ENCODE measurements around the gene TRIM58.

The TRIM58 gene, protein sequence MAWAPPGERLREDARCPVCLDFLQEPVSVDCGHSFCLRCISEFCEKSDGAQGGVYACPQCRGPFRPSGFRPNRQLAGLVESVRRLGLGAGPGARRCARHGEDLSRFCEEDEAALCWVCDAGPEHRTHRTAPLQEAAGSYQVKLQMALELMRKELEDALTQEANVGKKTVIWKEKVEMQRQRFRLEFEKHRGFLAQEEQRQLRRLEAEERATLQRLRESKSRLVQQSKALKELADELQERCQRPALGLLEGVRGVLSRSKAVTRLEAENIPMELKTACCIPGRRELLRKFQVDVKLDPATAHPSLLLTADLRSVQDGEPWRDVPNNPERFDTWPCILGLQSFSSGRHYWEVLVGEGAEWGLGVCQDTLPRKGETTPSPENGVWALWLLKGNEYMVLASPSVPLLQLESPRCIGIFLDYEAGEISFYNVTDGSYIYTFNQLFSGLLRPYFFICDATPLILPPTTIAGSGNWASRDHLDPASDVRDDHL

DNA sequence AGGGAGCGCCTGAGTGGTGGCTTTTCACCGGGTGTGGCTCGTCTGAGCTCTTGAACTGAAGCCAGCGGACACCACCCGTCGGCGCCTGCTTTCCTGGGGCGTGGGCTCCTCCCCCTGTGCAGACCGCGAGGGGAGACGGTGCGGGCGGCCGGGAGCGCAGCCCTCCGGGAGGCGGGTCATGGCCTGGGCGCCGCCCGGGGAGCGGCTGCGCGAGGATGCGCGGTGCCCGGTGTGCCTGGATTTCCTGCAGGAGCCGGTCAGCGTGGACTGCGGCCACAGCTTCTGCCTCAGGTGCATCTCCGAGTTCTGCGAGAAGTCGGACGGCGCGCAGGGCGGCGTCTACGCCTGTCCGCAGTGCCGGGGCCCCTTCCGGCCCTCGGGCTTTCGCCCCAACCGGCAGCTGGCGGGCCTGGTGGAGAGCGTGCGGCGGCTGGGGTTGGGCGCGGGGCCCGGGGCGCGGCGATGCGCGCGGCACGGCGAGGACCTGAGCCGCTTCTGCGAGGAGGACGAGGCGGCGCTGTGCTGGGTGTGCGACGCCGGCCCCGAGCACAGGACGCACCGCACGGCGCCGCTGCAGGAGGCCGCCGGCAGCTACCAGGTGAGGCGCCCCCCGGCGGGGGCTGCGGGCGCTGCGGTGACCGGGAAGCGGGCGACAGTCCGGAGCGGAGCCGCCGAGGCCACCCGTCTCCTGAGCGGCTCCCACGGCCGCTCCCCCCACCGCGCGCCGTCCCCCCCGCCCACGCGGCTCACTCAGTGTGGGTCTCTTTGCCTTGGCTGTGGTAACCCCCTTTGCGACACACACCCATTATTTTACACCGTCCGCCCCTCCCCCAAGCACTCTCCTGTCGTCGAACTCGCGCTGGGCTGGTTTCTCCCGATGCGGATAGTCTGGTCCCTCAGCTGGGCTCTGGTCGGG, at the start of gene TRIM58:
Gene TRIM58 (plus strand): TSS at position 119 of the 916 bp plus-strand sequence. CDS start 60 bp downstream, at position 179.
- no peak for DNase-seq (ENCODE audit: low read depth, low spot score)

DNA sequence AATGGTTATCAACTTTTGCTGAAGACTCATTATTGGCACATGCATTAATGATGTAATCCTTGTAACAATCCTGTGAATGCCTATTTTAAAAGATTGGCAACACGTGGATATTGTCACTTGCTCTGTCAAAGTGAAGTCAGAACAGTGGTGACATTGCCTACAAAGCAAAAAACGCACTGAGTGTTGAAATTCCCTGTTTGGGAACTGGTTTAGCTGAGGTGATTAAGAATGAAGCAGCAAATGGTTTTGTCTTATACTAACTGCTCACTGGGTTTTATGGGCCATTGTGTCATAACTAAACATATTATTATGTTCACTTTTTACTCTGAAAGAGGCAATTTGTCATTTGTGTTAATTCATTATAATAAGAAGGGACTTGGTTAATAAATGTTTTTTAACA, 44.4 kb upstream of the TRIM58 start:
- no peak for DNase-seq (ENCODE audit: low read depth, low spot score)

DNA sequence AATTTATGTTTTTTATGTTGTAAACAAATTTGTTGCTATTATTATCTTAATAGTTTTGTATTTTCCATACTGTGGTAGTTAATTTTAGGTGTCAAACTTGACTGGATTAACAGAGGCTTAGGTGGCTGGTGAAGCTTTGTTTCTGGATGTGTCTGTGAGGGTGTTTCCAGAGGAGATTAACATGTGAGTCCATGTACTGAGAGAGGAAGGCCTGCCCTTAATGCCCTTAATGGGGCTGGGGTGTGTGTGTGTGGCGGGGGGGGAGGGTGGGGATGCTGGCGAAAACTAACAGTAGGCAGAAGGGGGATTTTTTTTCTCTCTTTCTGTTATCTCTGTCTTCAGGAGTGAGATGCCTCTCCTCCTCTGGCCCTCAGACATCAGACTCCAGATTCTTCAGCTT, 34.9 kb upstream of the TRIM58 start:
- DNase-seq (ENCODE audit: low read depth, low spot score) = no peak

DNA sequence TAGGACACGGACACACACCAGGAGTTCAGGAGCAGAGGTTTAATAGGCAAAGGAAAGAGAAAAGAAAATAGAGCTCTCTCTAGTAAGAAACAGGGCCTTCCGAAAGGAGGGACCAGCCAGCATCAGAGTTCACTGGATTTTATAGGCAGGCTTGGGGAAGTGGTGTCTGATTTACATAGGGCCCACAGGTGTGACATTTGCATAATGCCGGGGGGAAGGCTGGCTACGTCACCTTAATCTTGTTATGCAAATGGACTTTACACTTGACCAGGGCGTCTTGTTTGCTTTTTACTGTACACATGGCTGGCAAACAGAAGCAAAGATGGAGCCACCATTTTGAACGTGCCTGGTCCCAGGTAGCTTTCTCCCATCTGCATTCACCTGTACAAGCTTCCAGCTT, 33.0 kb upstream of the TRIM58 start, which contains the start of gene OR14A16:
Gene OR14A16 (minus strand): TSS at position 97 of the 400 bp plus-strand sequence. CDS start 8,390 bp downstream, outside the sequence.
- peak; percentile 15 for DNase-seq (ENCODE audit: low read depth, low spot score)

DNA sequence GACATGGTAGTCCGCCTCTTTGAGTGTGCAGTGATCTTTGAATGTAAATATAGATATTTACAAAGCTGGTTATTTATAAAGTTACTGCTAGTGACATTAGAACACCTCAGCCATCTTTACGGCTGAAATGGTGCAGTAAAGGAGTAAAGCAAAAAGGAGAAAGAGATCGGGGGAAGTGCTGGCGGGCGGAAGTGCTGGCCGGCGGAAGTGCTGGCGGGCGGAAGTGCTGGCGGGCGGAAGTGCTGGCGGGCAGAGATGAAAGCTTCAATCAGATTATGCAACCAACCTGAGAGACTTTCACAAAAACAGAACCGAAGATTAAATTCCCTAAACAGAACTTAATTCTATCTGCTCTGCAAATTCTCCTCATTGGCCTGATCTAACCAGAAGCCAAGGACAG, 31.6 kb upstream of the TRIM58 start:
- DNase-seq (ENCODE audit: low read depth, low spot score) = no peak

DNA sequence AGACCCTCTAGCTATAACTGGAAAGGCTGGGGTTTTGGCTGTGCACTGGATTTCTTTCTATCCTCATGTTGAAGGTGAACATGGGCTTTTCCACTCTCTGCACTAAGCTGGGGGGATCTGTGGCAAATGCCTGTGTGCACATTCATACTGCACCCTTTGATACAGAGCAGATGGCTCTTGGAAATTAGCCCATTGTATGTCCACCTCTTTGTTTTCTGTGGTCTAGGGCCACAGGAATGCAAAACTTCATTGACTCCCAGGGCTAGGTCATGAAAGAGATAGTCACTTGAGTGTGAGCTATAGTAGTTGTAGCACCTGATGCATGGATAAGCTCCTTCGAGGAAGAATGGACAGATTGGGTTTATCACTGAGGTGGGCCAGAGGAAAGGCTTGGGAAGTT, 27.3 kb upstream of the TRIM58 start:
- no peak for DNase-seq (ENCODE audit: low read depth, low spot score)

DNA sequence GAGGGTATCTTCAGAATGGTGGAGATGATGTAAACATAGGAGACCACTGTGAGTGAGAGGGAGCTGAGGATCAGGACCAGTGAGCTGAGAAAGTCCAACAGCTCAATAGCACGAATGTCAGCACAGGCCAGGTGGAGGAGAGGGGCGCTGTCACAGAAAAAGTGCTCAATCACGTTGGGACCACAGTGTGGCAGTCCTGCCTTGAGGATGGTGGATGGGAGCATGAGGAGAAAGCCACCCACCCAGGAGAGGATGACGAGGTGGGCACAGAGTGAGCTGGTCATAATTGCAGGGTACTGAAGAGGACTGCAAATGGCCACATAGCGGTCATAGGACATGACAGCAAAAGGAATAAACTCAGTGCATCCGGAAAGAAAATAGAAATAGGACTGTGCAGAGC, 23.4 kb upstream of the TRIM58 start:
- no peak for DNase-seq (ENCODE audit: low read depth, low spot score)

DNA sequence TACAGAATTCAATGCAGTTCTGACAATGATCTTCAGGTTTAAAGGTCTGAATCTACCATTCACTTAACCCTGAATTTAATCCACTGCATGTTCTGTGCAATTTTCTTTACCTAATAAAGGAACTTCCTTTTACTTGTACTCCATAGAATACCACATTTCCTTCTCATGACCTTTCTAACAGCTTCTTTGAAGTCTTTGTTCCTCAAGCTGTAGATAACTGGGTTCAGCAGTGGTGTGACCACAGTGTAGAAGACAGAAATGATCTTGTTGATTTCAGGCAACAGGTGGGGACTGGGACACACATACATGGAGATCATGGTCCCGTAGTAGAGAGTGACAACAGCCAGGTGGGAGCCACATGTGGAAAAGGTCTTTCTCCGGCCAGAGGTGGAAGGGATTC, 16.2 kb upstream of the TRIM58 start:
- DNase-seq (ENCODE audit: low read depth, low spot score) = no peak

DNA sequence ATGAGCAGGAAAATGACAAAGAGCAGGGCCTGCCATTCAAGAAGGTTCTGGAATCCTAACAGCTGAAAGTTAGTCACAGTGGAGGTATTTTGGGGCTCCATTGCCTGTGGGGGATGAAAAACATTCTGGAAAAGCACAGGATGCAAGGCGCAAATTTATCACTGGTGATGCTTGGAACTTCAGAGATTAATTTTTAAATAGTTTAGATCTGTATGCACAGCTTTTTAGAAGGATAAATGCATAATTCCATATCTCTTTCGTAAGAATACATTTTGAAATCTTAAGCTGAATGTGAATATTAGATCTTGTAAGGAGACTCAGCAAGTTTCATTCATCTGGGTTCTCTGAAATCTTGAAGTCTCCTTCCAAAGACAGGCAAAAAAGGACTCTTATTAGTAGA, 15.2 kb upstream of the TRIM58 start, which contains the start of gene OR11L1:
Gene OR11L1 (minus strand): TSS at position 101 of the 400 bp plus-strand sequence. CDS start 0 bp downstream, at position 101.
- no peak for DNase-seq (ENCODE audit: low read depth, low spot score)

DNA sequence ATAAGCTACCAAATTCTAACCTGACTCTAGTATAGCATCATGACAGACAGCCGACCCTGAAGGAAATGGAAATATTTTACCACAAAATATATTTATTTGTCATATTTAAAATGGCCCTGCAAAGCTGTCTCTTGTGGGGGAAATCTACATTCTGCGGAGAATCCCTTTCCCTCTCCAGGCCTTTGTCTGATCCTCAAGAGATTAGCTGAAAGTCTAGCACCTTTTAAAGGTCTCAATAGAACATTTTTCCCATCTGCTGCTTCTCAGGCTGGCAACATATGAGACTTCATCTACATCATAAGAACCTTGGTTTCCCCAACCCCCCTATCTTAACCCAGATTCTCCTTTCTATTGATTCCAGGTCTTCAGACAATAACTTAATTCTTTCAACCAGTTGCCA, 13.6 kb upstream of the TRIM58 start:
- DNase-seq (ENCODE audit: low read depth, low spot score) = no peak

DNA sequence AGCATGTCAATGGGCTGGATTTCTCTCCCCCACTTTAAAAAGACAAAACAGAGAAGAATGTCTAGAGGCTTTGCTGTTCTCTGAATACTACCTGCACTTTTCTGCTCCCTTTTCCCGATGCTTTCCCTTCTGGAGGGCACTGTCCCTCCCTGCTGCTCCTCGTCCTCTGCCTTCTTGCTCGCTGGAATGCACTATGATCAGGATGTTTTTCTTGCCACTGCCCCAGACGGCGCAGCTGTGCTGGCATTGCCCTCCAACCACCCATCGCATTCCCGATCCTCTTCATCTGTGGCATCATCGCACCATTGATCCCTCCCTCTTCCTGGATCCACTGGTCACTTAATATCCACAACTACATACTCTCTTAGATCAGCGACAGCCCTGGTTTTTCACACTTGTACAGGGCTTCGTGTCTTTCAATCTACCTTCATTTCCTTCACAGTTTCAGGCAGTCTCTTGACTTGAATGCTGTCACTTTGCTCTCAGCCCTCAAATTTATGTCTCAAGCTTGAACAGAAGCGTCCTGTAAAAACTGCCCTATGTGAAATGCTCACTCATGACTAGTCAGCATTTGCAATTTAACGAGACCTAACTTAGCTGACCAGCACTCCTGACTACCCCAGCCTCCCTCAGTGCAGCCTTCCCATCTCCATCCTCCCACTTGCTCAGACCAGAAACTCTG, 11.8 kb upstream of the TRIM58 start:
- DNase-seq (ENCODE audit: low read depth, low spot score) = no peak

DNA sequence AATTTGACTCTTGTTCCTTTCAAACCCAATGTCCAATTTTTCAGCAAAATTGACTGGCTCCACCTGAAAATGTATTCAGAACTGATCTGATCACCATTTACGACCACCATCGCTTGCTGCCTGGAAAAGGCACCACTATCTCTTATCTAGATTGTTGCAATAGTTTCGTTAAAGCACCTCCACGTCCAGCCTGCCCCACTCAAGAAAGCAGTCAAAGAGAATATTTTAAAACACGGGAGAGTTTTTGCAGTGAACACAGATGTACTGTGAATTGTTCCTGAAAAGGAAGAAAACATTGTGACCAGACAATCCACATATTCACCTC, 11.3 kb upstream of the TRIM58 start:
- no peak for DNase-seq (ENCODE audit: low read depth, low spot score)

DNA sequence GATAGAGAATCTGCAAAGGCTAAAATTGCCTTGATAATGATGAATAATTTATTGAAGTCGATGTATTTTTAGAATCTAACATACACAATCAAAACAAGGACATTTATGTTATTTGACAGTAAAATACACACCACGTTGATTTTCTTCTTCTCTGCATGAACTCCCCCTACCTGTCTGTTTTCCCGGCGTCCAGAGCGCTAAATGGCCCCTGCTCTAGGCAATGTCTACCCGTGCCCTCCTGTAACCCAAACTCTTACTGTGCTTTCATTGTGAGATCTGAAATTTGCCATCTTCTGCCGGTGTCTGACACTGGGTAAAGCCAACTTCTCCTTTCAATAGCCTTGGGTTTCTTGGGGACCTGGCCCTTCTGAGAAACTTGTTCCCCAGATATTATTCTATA, 8.6 kb upstream of the TRIM58 start:
- no peak for DNase-seq (ENCODE audit: low read depth, low spot score)

DNA sequence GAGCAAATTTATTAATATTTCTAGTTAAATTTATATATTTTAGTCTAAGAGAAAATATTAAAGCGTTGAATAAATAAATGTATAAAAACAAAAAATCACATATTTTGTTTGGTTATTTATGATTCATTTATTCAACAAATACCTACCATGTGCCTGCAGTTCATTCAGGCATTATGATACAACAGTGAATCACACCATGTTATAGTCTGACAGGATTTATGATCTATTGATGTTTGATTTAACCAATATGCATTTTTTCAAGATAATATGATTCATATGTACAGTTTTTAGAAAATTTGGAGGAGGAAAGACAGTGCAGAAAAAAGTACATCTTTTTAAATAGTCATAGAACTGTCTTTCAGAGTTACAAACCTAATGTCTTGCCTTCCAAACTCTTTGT, 7.4 kb upstream of the TRIM58 start:
- DNase-seq (ENCODE audit: low read depth, low spot score) = no peak

DNA sequence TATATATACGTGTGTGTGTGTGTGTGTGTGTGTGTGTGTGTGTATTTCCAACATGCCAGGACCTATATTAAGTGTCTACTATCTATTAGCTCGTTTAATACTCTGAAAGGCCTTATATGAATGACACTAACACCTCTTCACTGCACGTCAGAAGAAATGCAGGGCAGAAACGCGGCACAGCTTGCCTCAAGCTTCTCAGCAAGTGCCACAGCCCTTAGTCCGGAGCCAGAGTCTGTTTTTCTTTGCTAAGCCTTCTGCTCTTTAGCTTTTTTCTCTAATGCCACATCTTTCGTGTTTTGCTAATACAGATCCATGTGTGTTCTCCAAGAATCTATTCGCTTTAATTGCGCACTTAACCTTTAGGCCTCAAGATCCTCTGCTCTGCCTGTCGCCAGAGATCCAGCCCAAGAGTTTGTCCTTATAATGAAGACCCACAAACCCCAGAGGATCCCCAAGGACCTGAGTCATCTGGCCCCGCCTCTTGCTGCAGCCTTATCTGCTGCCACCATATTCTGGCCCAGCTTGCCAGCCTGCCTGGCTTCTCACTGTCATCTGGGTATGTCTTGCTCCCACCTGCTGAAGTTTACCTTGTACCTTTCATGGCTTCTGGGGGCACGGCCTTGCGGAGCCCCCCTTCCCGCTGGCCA, 2.0 kb upstream of the TRIM58 start:
- DNase-seq (ENCODE audit: low read depth, low spot score) = no peak

DNA sequence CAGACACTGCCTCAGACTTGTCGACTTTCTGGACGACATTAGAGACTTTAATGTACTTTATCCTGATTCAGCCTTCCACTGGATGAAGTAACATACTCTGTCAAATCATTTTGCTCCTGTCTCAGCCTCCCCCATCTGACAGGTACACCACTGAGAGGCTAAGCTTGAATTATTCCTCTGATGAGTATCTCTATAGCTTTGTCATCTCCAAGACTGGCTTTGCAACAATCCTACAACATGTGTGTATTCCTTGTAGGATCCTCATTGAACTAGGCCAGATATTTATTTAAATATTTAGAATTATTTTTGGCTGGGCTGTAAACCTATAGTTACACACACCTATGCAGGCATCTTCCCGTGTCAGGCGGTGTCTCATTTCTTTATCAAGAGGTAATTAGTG, 1.1 kb upstream of the TRIM58 start:
- no peak for DNase-seq (ENCODE audit: low read depth, low spot score)

DNA sequence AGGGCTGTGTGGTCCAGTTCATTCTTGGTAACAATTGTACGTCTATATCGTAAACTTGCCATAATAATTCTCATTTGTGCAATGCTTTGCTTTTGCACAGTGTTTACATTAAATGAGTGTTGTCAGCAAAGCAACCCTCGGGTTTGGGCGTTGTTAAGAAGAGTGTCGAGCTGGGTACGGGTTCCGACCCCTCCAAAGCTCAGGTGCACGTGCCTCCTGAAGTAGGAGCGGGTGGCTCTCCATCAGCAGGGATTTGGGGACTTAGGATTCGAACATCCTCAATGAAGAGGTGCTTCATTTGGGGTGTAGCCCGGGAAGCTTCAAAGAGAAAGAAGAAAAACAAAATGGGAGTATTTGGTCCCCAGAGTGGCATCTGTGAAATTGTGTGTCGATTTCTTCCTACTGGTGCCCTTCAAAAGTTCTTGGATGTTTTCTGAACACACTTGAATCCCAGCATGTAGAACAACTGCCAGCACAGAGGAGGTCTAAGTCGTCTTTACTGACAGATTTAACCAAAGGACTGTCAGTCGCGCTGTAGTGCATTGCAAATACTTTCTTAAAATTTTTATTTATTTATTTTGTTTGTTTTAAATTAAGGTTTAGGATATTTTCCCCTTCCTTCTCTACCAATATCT, 1.1 kb downstream of the TRIM58 start:
- DNase-seq (ENCODE audit: low read depth, low spot score) = no peak

DNA sequence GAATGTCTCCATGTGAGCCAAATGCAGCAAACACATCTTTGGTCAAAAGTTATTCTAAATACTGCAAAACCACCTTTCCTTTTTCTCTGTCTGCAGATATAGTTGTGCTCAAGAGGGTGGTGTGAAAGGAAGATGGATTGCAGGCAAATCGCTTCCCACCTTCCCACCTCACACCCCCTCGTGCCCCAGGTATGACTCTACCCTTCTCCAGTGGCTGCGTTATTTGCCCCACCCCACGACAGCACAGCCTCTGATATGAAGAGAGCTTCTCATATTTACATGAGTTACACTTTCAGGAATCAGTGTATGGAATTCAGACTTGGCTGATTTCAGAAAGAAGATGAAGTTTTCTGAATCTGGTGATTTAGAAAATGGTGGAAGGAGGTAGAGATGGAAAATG, 5.8 kb downstream of the TRIM58 start:
- no peak for DNase-seq (ENCODE audit: low read depth, low spot score)

DNA sequence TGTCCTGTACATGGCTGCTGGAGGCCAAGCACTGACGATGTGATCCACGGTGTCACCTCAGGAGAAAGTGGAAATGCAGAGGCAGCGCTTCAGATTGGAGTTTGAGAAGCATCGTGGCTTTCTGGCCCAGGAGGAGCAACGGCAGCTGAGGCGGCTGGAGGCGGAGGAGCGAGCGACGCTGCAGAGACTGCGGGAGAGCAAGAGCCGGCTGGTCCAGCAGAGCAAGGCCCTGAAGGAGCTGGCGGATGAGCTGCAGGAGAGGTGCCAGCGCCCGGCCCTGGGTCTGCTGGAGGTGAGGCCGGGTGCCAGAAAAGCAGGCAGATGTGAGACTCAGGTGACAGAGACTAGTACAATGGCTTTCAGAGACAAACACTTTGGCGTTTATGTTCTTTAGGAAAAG, 7.7 kb downstream of the TRIM58 start:
- DNase-seq (ENCODE audit: low read depth, low spot score) = no peak

DNA sequence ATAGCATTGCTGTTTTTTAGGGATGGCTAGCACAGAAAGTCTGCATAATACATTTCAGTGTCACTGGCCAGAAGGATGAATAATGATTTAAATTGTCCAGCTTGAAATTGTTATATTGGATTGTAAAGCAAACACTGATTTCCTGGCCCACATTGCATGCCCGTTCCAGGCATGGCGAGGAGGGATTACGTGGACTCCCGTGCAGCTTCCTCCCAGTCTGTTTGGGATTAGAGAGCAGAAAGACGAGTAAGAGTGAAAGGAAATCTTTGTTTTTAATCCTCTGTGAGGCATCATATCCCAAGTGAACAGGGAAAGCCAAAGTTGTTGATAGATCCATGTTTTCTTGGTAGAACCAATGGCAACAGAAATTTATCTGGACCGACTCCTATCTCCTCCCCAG, 8.4 kb downstream of the TRIM58 start:
- DNase-seq (ENCODE audit: low read depth, low spot score) = no peak

DNA sequence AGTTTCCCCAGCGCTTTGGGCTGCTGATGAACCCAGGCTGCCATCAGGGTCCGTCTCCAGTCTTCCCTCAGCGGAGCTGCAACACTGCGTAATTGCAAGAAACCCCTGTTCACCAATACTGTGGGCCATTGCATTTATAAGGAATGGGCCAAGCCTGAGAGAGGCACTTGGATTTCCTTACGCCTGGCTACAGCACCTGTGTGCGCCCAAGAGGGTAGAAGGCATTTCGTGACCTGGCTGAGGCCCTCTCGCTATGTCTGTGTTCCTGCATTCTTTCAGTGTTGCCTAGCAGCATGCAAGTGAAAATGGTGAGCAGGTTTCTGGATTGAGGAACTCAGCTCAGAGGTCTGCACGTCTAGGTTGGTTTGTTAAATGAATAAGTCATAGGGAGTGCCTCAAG, 26.4 kb downstream of the TRIM58 start:
- DNase-seq (ENCODE audit: low read depth, low spot score) = no peak

Data from iPS DF 19.7 (cell line).